PC-9 (cell line): Measurements from ENCODE around the gene SLC25A3.

Source experiments
- EZH2 ChIP-seq: fragments of 200-600 bp; sonication (generic); IDR thresholded peaks from 2 replicates; pipeline ENCODE4 v1.8.0; 2017; ENCODE audit warnings: antibody characterized with exemption, low read depth
- TF ChIP-seq, protein P1 (sequence below): fragments of 200-600 bp; sonication (generic); conservative IDR thresholded peaks from 2 replicates; pipeline ENCODE4 v1.6.1; 2017; ENCODE audit warnings: mixed run types, antibody characterized with exemption, mild to moderate bottlenecking, moderate library complexity

DNA sequence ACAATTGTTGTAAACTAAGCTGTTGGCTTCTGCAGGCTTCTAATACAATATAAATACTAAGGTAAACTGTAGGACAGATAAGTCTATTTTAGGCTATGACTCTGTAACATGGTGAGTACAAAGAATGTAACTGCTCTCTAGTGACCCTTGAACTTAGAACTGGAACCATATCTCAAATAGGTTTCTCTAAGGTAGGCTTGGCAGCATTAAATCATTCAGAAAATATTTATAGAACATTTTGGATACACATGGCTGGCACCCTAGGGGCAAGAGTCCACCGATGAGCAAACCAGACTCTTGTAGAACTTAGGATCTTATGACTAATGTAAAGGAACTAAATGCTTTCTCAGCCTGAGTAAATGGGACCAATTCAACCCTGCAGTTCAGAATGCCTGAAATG, 19.4 kb upstream of the SLC25A3 start:
- no peak for TF ChIP-seq EZH2
- TF ChIP-seq, protein P1, sequence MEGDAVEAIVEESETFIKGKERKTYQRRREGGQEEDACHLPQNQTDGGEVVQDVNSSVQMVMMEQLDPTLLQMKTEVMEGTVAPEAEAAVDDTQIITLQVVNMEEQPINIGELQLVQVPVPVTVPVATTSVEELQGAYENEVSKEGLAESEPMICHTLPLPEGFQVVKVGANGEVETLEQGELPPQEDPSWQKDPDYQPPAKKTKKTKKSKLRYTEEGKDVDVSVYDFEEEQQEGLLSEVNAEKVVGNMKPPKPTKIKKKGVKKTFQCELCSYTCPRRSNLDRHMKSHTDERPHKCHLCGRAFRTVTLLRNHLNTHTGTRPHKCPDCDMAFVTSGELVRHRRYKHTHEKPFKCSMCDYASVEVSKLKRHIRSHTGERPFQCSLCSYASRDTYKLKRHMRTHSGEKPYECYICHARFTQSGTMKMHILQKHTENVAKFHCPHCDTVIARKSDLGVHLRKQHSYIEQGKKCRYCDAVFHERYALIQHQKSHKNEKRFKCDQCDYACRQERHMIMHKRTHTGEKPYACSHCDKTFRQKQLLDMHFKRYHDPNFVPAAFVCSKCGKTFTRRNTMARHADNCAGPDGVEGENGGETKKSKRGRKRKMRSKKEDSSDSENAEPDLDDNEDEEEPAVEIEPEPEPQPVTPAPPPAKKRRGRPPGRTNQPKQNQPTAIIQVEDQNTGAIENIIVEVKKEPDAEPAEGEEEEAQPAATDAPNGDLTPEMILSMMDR: no peak
